H9 (cell line): ENCODE results near the gene LRRN1. TPM values are rescaled to one million over a fixed set of nuclear protein-coding genes. Genes with fewer than 3 reads are reported as not detected.
A peak's percentile ranks its signal among the peaks of the same experiment; 100 is the strongest.

Experiments
- DNase-seq: peaks from one replicate; pipeline ENCODE4 v3.0.0-alpha.2; 2017
- H2AFZ ChIP-seq: one replicate; pipeline ENCODE4 v1.6.1; 2013; ENCODE audit warnings: mild to moderate bottlenecking, low read length, control low read depth, moderate library complexity
- H2AK5ac ChIP-seq: 2 replicates; pipeline ENCODE4 v1.6.1; 2013; ENCODE audit warnings: low read length, control low read depth, mixed read lengths; ENCODE audit not compliant: insufficient read length
- H2BK120ac ChIP-seq: one replicate; pipeline ENCODE4 v1.6.1; 2013; ENCODE audit warnings: low read depth, mild to moderate bottlenecking, low read length, control low read depth, inconsistent platforms; ENCODE audit not compliant: poor library complexity, severe bottlenecking
- H2BK12ac ChIP-seq: 2 replicates; pipeline ENCODE4 v1.6.1; 2013; ENCODE audit warnings: low read length, control low read depth, mixed read lengths, low read depth; ENCODE audit not compliant: insufficient read length
- H2BK15ac ChIP-seq: 2 replicates; pipeline ENCODE4 v1.6.1; 2013; ENCODE audit warnings: low read depth, low read length, control low read depth
- H2BK20ac ChIP-seq: one replicate; pipeline ENCODE4 v1.6.1; 2013; ENCODE audit warnings: low read depth, mild to moderate bottlenecking, low read length, control low read depth, inconsistent platforms; ENCODE audit not compliant: poor library complexity, severe bottlenecking
- H2BK5ac ChIP-seq: 2 replicates; pipeline ENCODE4 v1.6.1; 2013; ENCODE audit warnings: low read length, control low read depth, mixed read lengths; ENCODE audit not compliant: insufficient read length
- H3K14ac ChIP-seq: 2 replicates; pipeline ENCODE4 v1.6.1; 2013; ENCODE audit warnings: low read length, control low read depth; ENCODE audit not compliant: insufficient read depth
- H3K18ac ChIP-seq: 2 replicates; pipeline ENCODE4 v1.6.1; 2013; ENCODE audit warnings: low read depth, mild to moderate bottlenecking, mixed read lengths, low read length, control low read depth; ENCODE audit not compliant: insufficient read length
- H3K23ac ChIP-seq: 2 replicates; pipeline ENCODE4 v1.6.1; 2013; ENCODE audit warnings: low read length, control low read depth, mixed read lengths, low read depth; ENCODE audit not compliant: insufficient read length
- H3K23me2 ChIP-seq: 2 replicates; pipeline ENCODE4 v1.6.1; 2013; ENCODE audit warnings: low read depth, mild to moderate bottlenecking, mixed read lengths, low read length, control low read depth; ENCODE audit not compliant: insufficient read length, poor library complexity, severe bottlenecking
- H3K27ac ChIP-seq: 2 replicates; pipeline ENCODE4 v1.5.1; 2013; ENCODE audit warnings: low read length, control low read depth, mixed read lengths, low read depth; ENCODE audit not compliant: insufficient read length
- H3K27me3 ChIP-seq: 2 replicates; pipeline ENCODE4 v1.6.1; 2013; ENCODE audit warnings: low read length, control low read depth, inconsistent platforms; ENCODE audit not compliant: insufficient read depth
- H3K4ac ChIP-seq: 2 replicates; pipeline ENCODE4 v1.6.1; 2013; ENCODE audit warnings: low read depth, mild to moderate bottlenecking, control low read depth, inconsistent platforms, low read length, moderate library complexity
- H3K4me1 ChIP-seq: 2 replicates; pipeline ENCODE4 v1.6.1; 2013; ENCODE audit warnings: low read length, control low read depth, inconsistent platforms; ENCODE audit not compliant: insufficient read depth
- H3K4me2 ChIP-seq: 2 replicates; pipeline ENCODE4 v1.6.1; 2013; ENCODE audit warnings: low read length, control low read depth, mixed read lengths; ENCODE audit not compliant: insufficient read length, insufficient read depth
- H3K56ac ChIP-seq: 2 replicates; pipeline ENCODE4 v1.6.1; 2013; ENCODE audit warnings: low read depth, mild to moderate bottlenecking, mixed read lengths, low read length, control low read depth; ENCODE audit not compliant: insufficient read length
- H3K79me1 ChIP-seq: 2 replicates; pipeline ENCODE4 v1.6.1; 2013; ENCODE audit warnings: low read depth, mild to moderate bottlenecking, moderate library complexity, low read length, control low read depth, inconsistent platforms; ENCODE audit not compliant: insufficient read depth, poor library complexity, severe bottlenecking
- H3K79me2 ChIP-seq: 2 replicates; pipeline ENCODE4 v1.6.1; 2013; ENCODE audit warnings: low read length, control low read depth, inconsistent platforms; ENCODE audit not compliant: insufficient read depth
- H3K9ac ChIP-seq: 2 replicates; pipeline ENCODE4 v1.6.1; 2013; ENCODE audit warnings: low read length, control low read depth, mixed read lengths; ENCODE audit not compliant: insufficient read length; ENCODE audit errors: extremely low read depth
- H3K9me3 ChIP-seq: one replicate; pipeline ENCODE4 v1.6.1; 2013; ENCODE audit warnings: low read depth, low read length, inconsistent platforms; ENCODE audit not compliant: control insufficient read depth
- H3T11ph ChIP-seq: one replicate; pipeline ENCODE4 v1.6.1; 2013; ENCODE audit warnings: mild to moderate bottlenecking, low read length, control low read depth, inconsistent platforms
- H4K20me1 ChIP-seq: one replicate; pipeline ENCODE4 v1.6.1; 2013; ENCODE audit not compliant: control insufficient read depth, insufficient read length, insufficient read depth
- H4K5ac ChIP-seq: 2 replicates; pipeline ENCODE4 v1.6.1; 2013; ENCODE audit warnings: low read depth, mild to moderate bottlenecking, mixed read lengths, low read length, control low read depth; ENCODE audit not compliant: insufficient read length
- H4K8ac ChIP-seq: replicated peaks from 2 replicates; pipeline ENCODE4 v1.6.1; 2013; ENCODE audit warnings: low read length, control low read depth, mixed read lengths, low read depth; ENCODE audit not compliant: insufficient read length
- H4K91ac ChIP-seq: 2 replicates; pipeline ENCODE4 v1.6.1; 2013; ENCODE audit warnings: low read depth, mild to moderate bottlenecking, moderate library complexity, mixed read lengths, low read length, control low read depth; ENCODE audit not compliant: insufficient read length
- H3K27ac Mint-ChIP-seq, 3 experiments: 2 replicates in 2 of 3; 3 replicates in 1 of 3; pipeline ENCODE4 v1.8.0; 2020 to 2021; ENCODE audit warnings: mixed read lengths in 3 of 3, mild to moderate bottlenecking in 1 of 3, moderate library complexity in 1 of 3
- H3K27me3 Mint-ChIP-seq: 2 replicates; pipeline ENCODE4 v1.8.0; 2021; ENCODE audit warnings: low read depth, mild to moderate bottlenecking, moderate library complexity, mixed read lengths
- H3K36me3 Mint-ChIP-seq, 3 experiments: 2 replicates in 2 of 3; 3 replicates in 1 of 3; pipeline ENCODE4 v1.8.0; 2020 to 2021; ENCODE audit warnings: low read depth in 3 of 3, mixed read lengths in 3 of 3; ENCODE audit not compliant: insufficient read depth in 1 of 3
- H3K4me1 Mint-ChIP-seq, 2 experiments: 2 replicates each; pipeline ENCODE4 v1.8.0; 2020; ENCODE audit warnings: mixed read lengths in 2 of 2
- H3K4me3 Mint-ChIP-seq, 2 experiments: 2 replicates in 1 of 2; 3 replicates in 1 of 2; pipeline ENCODE4 v1.8.0; 2020 to 2021; ENCODE audit warnings: mild to moderate bottlenecking in 2 of 2, mixed read lengths in 2 of 2, moderate library complexity in 1 of 2
- H3K9me3 Mint-ChIP-seq, 2 experiments: 2 replicates in 1 of 2; 3 replicates in 1 of 2; pipeline ENCODE4 v1.8.0; 2020; ENCODE audit warnings: mild to moderate bottlenecking in 2 of 2, mixed read lengths in 2 of 2, moderate library complexity in 1 of 2
- CTCF ChIP-seq: fragments of 200-600 bp; sonication (generic); conservative IDR thresholded peaks from 3 replicates; pipeline ENCODE4 v1.8.0; 2021; ENCODE audit warnings: antibody characterized with exemption, mild to moderate bottlenecking
- WGBS: extraction: QIAGEN DNeasy Blood & Tissue Kit; methylation state at CpG from one replicate; pipeline ENCODE4 v1.1.7; 2013; ENCODE audit warnings: missing lambda C conversion rate, low lambda C conversion rate, mixed read lengths; ENCODE audit not compliant: insufficient read length; ENCODE audit errors: extremely low coverage; 5-methylcytosine and 5-hydroxymethylcytosine counted together
- total RNA-seq: library from RNA; stranded (reverse); gene quantifications from 2 replicates; pipeline ENCODE4 v1.2.1, GENCODE V29; 2021

Gene LRRN1
- total RNA-seq, 1 experiment from 2014 or later, result 269 TPM

GRCh38 chr3:3853544-3853943 is 54.3 kb downstream of the LRRN1 start:
- Histone ChIP-seq H3K9me3 (no peaks in the 10 kb centered on the region), H4K91ac (no peak overlapping the region), H2AFZ (no peak overlapping the region), H3K56ac (no peak overlapping the region), H3K23ac (no peak overlapping the region), H3T11ph (no peak overlapping the region), H2BK120ac (no peak overlapping the region), H3K4ac (no peak overlapping the region), H4K5ac (no peak overlapping the region), H2AK5ac (no peak overlapping the region), H3K4me1 (no peaks in the 10 kb centered on the region), H3K79me1 (no peaks in the 10 kb centered on the region), H3K18ac (no peak overlapping the region), H4K20me1 (no peaks in the 10 kb centered on the region), H3K9ac (no peak overlapping the region), H2BK15ac (no peak overlapping the region), H3K23me2 (no peaks in the 10 kb centered on the region), H3K79me2 (no peaks in the 10 kb centered on the region), H2BK20ac (no peak overlapping the region), H3K14ac (no peak overlapping the region), H3K27me3 (no peaks in the 10 kb centered on the region), H4K8ac (no peak overlapping the region), H3K4me2 (no peak overlapping the region), H2BK5ac (no peak overlapping the region), H2BK12ac (no peak overlapping the region), H3K27ac (no peak overlapping the region)
- no CpG with 5 or more reads among the region's 1 CpG for WGBS
- Mint-ChIP-seq H3K27ac (peak overlapping the region in 2 of 3 experiments; percentile 53 to 89; a peak in 4 of 7 replicates), H3K4me3 (no peak overlapping the region), H3K4me1 (peaks cover 32 to 34% of the 10 kb centered on the region in 2 experiments), H3K9me3 (no peaks in the 10 kb centered on the region), H3K27me3 (no peaks in the 10 kb centered on the region), H3K36me3 (peaks cover 0 to 9% (median 4%) of the 10 kb centered on the region in 3 experiments; a peak in 3 of 7 replicates)
- DNase-seq, result no peak
- TF ChIP-seq CTCF, result no peak
